GM13976 (cell line): ENCODE results near the gene POLR1A.

Experiments used
- DNase-seq: peaks from one replicate; pipeline ENCODE4 v3.0.0; 2012; ENCODE audit warnings: low spot score
- CTCF ChIP-seq: IDR thresholded peaks from 2 replicates; pipeline ENCODE4 v1.5.1; 2012; ENCODE audit warnings: borderline replicate concordance, mild to moderate bottlenecking; ENCODE audit not compliant: insufficient read depth; ENCODE audit errors: extremely low read depth, missing control alignments, control extremely low read depth
- in situ Hi-C: fragments of 300-500 bp; cut with MboI; formaldehyde crosslinking; loops from one replicate; pipeline ENCODE4 v1.12.0; 2022; ENCODE audit warnings: low sequenced_read_pairs, mixed read lengths, inconsistent platforms; ENCODE audit not compliant: unreplicated experiment

The POLR1A gene

GRCh38 chr2:86097913-86098312 is 7.8 kb downstream of the POLR1A start:
- DNase-seq = no peak
- in situ Hi-C loops = no loop called here
- no peak for TF ChIP-seq CTCF

- in situ Hi-C loops = no loop called here
- TF ChIP-seq CTCF = no peak
- no peak for DNase-seq
Measured at GRCh38 chr2:86097114-86097896, 8.4 kb downstream of the POLR1A start.

- TF ChIP-seq CTCF = no peak
- DNase-seq = no peak
- in situ Hi-C loops = no loop called here
Measured at GRCh38 chr2:86094229-86094628, 11.5 kb downstream of the POLR1A start.

- in situ Hi-C loops = no loop called here
- peak; percentile 24 for TF ChIP-seq CTCF
- DNase-seq = no peak
Measured at GRCh38 chr2:86087936-86088850, 17.5 kb downstream of the POLR1A start.

- in situ Hi-C loops = no loop called here
- DNase-seq = no peak
Measured at GRCh38 chr2:86082756-86083155, 22.9 kb downstream of the POLR1A start.

More at GRCh38 chr2:86082756-86083155, 22.9 kb downstream of the POLR1A start:
- TF ChIP-seq CTCF = no peak
